ENCODE results near the gene CARHSP1.

Gene CARHSP1

DNA sequence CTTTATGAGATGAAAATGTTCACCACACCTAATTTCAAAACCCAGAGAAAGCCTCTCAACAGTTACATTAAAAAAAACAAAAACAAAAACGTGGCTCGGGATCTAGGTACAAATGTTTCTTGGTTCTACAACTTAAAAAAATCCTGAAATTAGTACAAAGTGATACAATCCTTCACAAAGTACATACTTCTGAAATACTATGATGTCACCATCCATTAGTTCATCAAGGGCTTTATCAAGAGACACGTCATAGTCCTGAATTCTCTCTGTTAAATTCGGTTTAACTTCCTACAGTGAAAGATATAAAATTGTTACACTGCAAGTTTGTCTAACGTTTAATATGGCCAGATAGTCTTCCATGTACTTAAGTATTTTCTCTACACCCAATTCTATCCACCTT is 31.5 kb upstream of the CARHSP1 start:
- H3K4me3 ChIP-seq (replicated peaks; ENCODE audit: insufficient read depth, low read length): no peak overlapping the region
- no peak overlapping the region for H3K27ac ChIP-seq (replicated peaks)
- DNase-seq (ENCODE audit: low read depth in 1 of 2, low spot score in 1 of 2): no peak
- TF ChIP-seq, protein P1, sequence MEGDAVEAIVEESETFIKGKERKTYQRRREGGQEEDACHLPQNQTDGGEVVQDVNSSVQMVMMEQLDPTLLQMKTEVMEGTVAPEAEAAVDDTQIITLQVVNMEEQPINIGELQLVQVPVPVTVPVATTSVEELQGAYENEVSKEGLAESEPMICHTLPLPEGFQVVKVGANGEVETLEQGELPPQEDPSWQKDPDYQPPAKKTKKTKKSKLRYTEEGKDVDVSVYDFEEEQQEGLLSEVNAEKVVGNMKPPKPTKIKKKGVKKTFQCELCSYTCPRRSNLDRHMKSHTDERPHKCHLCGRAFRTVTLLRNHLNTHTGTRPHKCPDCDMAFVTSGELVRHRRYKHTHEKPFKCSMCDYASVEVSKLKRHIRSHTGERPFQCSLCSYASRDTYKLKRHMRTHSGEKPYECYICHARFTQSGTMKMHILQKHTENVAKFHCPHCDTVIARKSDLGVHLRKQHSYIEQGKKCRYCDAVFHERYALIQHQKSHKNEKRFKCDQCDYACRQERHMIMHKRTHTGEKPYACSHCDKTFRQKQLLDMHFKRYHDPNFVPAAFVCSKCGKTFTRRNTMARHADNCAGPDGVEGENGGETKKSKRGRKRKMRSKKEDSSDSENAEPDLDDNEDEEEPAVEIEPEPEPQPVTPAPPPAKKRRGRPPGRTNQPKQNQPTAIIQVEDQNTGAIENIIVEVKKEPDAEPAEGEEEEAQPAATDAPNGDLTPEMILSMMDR (IDR thresholded peaks at IDR 0.05; ENCODE audit: insufficient read depth, low read length): no peak
- no peak for TF ChIP-seq POLR2AphosphoS5 (IDR thresholded peaks at IDR 0.05; ENCODE audit: low read depth)
- TF ChIP-seq SPI1 (IDR thresholded peaks at IDR 0.05; ENCODE audit: borderline replicate concordance, low read depth): no peak
- no peak for TF ChIP-seq GABPA (IDR thresholded peaks at IDR 0.05; ENCODE audit: low read depth)
- TF ChIP-seq, protein P2, sequence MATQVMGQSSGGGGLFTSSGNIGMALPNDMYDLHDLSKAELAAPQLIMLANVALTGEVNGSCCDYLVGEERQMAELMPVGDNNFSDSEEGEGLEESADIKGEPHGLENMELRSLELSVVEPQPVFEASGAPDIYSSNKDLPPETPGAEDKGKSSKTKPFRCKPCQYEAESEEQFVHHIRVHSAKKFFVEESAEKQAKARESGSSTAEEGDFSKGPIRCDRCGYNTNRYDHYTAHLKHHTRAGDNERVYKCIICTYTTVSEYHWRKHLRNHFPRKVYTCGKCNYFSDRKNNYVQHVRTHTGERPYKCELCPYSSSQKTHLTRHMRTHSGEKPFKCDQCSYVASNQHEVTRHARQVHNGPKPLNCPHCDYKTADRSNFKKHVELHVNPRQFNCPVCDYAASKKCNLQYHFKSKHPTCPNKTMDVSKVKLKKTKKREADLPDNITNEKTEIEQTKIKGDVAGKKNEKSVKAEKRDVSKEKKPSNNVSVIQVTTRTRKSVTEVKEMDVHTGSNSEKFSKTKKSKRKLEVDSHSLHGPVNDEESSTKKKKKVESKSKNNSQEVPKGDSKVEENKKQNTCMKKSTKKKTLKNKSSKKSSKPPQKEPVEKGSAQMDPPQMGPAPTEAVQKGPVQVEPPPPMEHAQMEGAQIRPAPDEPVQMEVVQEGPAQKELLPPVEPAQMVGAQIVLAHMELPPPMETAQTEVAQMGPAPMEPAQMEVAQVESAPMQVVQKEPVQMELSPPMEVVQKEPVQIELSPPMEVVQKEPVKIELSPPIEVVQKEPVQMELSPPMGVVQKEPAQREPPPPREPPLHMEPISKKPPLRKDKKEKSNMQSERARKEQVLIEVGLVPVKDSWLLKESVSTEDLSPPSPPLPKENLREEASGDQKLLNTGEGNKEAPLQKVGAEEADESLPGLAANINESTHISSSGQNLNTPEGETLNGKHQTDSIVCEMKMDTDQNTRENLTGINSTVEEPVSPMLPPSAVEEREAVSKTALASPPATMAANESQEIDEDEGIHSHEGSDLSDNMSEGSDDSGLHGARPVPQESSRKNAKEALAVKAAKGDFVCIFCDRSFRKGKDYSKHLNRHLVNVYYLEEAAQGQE (IDR thresholded peaks at IDR 0.05; ENCODE audit: insufficient replicate concordance, low read depth): no peak
- H3K27me3 ChIP-seq (ENCODE audit: insufficient read depth, poor library complexity, severe bottlenecking): no peaks in the 10 kb centered on the region

DNA sequence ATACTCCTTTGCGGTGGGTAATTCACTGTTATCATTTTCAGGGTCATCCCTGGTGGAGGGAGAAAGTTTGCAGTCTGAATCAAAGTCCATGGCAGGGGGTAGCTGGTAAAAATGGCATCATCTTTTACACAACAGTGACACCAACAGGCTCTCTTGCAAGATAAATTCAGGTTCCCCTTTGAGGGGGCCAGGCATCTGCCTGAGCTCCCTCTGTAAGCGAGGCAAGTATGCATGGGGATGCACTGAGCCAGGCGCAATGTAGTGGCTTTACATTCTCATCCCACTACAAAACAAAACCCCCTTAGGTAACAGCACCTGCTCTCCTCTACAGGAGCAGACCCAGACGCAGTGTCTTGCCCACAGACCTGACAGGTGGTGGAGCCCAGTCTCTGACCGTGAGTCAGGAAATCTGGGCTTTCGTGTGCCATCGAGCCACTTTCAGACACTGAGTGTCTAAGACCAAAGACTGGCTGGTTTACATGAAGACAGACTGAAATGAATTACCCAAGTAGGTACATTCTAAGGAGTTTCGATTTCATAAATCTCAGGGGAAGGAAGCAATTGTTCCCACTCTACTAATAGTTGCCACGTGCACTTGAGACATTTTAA is 31.0 kb upstream of the CARHSP1 start:
- no peaks in the 10 kb centered on the region for H3K27me3 ChIP-seq (ENCODE audit: insufficient read depth, poor library complexity, severe bottlenecking)
- no peak for TF ChIP-seq POLR2AphosphoS5 (IDR thresholded peaks at IDR 0.05; ENCODE audit: low read depth)
- TF ChIP-seq, protein P2 (IDR thresholded peaks at IDR 0.05; ENCODE audit: insufficient replicate concordance, low read depth): no peak
- TF ChIP-seq, protein P1 (IDR thresholded peaks at IDR 0.05; ENCODE audit: insufficient read depth, low read length): no peak
- no peak for TF ChIP-seq GABPA (IDR thresholded peaks at IDR 0.05; ENCODE audit: low read depth)
- no peak for TF ChIP-seq SPI1 (IDR thresholded peaks at IDR 0.05; ENCODE audit: borderline replicate concordance, low read depth)
- DNase-seq (ENCODE audit: low read depth in 1 of 2, low spot score in 1 of 2): no peak
- H3K27ac ChIP-seq (replicated peaks): no peak overlapping the region
- no peak overlapping the region for H3K4me3 ChIP-seq (replicated peaks; ENCODE audit: insufficient read depth, low read length)

DNA sequence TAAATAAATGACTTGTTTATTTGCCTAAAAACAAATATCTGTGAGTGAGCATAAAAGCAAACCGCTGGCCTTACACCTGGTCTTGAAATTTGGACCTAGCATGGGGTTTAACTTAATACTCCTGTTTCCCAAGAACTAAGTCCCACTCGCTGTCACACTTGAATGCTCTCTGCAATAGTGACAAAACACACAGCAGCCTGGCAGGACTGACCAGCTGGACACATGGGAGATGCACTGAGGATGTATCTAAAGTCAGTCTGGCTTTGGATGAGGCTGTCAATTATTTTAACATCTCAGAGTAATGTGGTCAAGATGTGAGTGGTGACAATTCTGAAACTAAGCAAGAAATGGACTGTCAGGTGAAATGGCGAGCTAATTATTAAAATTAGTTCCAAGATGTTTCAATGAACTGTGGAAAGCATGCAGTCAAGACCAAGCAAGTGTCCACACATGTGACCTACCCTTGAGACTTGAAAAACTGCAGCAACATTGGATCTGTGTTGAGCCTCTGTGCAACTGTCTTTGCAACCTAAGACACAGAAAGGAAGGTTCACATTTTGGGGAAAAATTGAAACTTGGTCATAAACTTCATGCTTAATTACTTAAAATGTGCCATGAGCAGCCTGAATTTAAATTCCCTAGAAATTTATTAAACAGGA is 30.0 kb upstream of the CARHSP1 start:
- Histone ChIP-seq H3K27me3 (ENCODE audit: insufficient read depth, poor library complexity, severe bottlenecking) (no peaks in the 10 kb centered on the region), H3K4me3 (replicated peaks; ENCODE audit: insufficient read depth, low read length) (no peak overlapping the region), H3K27ac (replicated peaks) (no peak overlapping the region)
- DNase-seq (ENCODE audit: low read depth in 1 of 2, low spot score in 1 of 2): no peak
- no peak for TF ChIP-seq SPI1 (IDR thresholded peaks at IDR 0.05; ENCODE audit: borderline replicate concordance, low read depth)

DNA sequence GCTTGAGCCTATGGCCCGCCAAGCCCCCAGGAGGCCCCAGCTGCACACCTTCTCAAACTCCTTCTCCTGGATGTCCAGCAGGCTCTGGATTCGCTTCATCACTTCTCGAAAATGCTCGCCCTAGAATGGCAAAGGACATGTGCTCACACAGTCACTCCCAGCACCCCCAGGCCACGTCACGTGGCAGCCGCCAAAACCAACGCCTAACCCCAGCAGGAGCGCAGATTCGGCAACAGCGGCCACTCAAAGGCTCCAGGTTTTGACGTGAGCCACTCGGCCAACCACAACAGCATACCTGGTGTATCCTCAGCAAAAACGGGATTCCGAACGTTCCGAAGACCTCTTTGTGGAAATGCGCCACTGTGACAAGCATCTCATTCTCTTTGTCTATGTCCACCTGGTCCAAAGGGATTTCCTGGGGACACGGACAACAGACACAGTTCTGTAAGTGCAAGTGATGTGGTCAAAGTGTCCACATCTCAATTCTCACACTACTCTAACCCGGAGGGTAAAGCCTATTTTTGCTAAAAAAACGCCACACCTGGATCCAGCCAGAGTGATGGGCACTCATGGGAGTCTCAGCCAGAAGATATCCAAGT is 26.0 kb upstream of the CARHSP1 start:
- Histone ChIP-seq H3K4me3 (replicated peaks; ENCODE audit: insufficient read depth, low read length) (no peak overlapping the region), H3K27ac (replicated peaks) (no peak overlapping the region), H3K27me3 (ENCODE audit: insufficient read depth, poor library complexity, severe bottlenecking) (no peaks in the 10 kb centered on the region)
- TF ChIP-seq, protein P1 (IDR thresholded peaks at IDR 0.05; ENCODE audit: insufficient read depth, low read length): no peak
- TF ChIP-seq SPI1 (IDR thresholded peaks at IDR 0.05; ENCODE audit: borderline replicate concordance, low read depth) (no peak), POLR2AphosphoS5 (IDR thresholded peaks at IDR 0.05; ENCODE audit: low read depth) (no peak)
- no peak for DNase-seq (ENCODE audit: low read depth in 1 of 2, low spot score in 1 of 2)

Measured in HL-60 (cell line).